COLO829 (cell line): ENCODE data around the gene MEGF11.

ENCODE experiments used
- DNase-seq: peaks from one replicate; pipeline ENCODE4 v3.0.0; 2012; ENCODE audit warnings: low spot score

MEGF11 gene

DNA sequence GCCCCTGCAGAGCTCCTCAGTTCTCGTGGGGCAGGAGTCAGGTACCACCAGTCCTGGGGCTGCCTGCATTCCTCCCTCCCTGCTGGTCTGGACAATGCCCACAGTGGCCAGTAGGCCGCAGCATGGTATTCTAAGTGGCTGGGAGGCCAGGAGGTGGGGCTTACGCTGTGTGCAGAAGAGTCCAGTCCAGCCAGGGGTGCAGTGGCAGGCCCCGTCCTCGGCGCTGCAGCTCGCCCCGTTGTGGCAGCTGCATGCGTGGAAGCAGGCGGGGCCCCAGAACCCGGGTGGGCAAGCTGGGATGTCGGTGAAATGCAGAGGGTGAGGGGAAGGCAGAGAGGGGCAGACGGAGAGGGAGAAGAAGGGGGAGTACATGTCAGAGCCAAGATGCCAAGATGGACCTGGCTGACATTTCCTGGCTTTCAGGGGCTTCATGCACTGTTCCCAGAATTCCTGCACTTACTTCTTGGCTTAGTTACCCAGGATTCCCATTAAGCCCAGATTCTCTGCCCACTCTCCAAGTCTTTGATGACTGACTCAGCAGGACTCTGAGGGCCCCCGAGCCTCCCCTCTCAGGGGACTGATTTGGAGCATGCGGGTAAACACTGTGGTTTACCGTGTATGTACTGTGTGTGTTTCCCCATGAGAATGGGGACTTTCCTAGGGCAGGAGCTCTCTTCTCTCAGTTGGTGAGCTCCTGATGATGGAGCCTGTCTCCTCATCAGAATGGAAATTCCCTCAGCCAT lies 336.7 kb downstream of the MEGF11 start:
- peak; percentile 28 for DNase-seq

DNA sequence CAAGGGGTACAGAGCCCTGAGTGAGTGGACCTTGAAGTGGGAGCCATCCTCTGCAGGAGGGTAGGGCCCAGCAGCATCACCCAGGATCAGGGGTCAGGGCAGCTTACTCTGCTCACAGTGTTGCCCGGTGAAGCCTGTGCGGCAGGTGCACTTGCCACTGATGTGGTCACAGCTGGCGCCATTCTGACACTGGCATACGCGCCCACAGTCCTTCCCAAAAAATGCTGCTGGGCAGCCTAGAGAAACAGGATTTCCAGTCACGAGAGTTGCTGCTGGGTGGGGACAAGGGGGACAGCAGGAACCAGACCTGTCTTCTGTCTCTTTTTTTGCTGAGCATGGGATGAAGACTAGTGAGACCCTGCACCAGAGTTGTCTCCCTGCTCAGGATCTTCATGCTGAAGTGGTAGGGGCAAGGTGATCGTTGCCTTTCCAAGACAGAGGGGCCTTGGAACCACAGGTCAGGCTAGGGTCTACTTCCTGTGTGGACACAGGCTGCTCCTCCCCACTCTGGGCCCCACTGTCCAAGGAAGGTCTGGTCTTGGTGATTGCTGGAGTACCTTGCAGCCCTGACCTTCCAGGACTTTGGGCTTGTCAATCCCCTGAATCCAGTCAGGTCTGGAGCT lies 337.4 kb downstream of the MEGF11 start:
- no peak for DNase-seq

- DNase-seq = no peak
These were observed 338.3 kb downstream of the MEGF11 start for GRCh38 chr15:65914981-65915925.

DNA sequence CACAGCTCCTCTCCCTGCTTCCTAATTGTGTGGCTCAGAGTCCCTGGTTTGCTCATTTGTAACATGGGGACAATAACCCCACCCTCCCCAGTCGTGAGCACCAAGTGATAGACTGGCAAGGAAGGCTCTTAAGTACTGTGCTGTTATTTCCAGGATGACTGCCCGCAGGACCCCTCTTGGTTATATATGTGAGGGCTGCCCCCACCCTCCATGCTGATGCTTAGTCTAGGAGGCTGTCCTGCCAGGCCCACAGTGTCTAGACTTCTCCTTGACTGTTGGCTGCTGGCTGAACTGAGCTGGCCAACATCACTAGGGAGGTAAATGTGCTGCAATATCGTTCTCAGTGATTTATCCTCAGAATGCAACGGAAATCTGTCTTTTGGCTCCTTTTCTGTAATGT lies 339.2 kb downstream of the MEGF11 start:
- no peak for DNase-seq

GRCh38 chr15:65913631-65914199 lies 339.8 kb downstream of the MEGF11 start:
- no peak for DNase-seq

GRCh38 chr15:65912235-65912634 lies 341.3 kb downstream of the MEGF11 start:
- no peak for DNase-seq

- DNase-seq = no peak
These were observed 343.2 kb downstream of the MEGF11 start for GRCh38 chr15:65910341-65910740.

- no peak for DNase-seq
These were observed 343.7 kb downstream of the MEGF11 start for GRCh38 chr15:65909831-65910230.

DNA sequence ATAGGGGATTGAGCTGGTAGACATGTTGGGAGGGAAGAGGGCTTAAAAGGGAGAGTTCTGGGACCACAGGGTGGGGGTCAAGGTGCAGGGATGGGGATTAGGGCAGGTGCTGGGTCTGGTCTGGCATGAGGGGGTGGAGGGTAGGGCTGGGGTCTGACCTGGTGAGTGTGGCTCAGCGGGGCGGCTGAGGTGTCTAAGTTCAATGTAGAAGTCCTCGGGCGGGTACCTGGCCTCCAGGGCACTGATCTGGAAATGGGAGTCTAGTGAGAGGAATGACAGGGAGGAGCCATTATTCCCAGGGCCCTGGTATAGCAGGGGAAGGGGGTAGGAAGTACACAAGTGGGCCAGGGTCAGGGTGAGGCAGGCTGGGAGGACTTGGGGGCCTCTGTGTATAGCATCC lies 344.7 kb downstream of the MEGF11 start:
- no peak for DNase-seq

DNA sequence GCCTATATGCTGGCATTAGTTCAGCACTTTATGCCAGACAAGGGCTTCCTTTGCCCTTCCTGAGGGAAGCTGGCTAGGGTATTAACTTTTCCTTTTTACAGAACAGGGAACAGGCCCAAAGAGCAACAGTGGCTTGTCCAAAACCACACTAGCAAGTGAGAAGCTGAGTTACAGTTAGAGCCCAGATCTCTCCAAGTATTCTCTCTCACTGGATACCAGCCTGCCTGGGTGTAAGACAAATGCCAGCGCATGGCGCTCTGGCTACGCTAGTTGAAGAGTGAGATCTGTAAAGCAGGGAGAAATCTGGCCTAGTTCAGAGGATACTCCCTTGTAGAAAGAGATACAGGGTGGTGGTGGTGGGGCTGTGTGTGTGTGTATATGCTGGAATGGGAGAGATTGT lies 345.9 kb downstream of the MEGF11 start:
- DNase-seq = no peak

GRCh38 chr15:65906396-65906795 lies 347.2 kb downstream of the MEGF11 start:
- DNase-seq = no peak

- no peak for DNase-seq
These were observed 349.2 kb downstream of the MEGF11 start for GRCh38 chr15:65904301-65904700.

DNA sequence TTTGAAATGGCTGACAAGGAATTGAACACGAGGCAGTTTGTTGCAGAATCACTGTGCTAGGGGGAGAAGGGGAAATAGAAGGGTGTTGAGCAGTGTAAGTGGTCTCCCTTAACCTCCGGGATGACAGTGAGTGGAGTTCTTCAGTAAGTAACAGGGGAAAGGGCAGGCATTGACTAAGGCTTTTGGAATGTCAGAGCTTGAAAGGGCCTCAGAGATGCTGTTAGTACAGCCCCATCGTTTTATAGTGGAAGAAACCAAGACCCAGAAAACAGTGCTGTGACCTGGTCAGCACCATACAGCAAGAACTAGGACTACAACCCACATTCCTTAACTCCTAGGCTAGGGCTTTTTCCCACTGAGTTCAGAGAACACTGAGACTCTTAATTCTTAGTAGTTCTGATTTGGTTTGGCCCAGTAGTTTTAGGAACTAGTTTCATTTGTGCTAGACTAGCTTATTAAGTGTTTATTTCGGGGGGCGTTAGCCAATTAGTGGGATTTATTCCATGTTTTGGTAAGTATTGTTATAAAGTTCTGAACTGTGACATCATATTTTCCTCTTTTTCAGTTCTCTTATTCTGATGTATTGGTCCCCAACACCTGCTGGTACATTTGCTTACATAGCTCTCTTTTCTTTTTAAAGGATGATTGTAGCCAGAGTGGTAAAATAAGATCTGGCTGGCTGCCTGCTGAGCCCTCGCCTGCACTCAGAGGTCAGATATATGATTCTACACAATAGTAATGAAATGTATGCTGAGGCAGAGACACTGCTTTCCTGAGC lies 350.1 kb downstream of the MEGF11 start:
- DNase-seq = no peak

- no peak for DNase-seq
These were observed 351.2 kb downstream of the MEGF11 start for GRCh38 chr15:65902373-65902772.

GRCh38 chr15:65901836-65902235 lies 351.7 kb downstream of the MEGF11 start:
- DNase-seq = no peak

GRCh38 chr15:65901336-65901735 lies 352.2 kb downstream of the MEGF11 start:
- DNase-seq = no peak

GRCh38 chr15:65900488-65900887 lies 353.1 kb downstream of the MEGF11 start:
- no peak for DNase-seq

GRCh38 chr15:65896236-65896635 lies 357.3 kb downstream of the MEGF11 start:
- no peak for DNase-seq

DNA sequence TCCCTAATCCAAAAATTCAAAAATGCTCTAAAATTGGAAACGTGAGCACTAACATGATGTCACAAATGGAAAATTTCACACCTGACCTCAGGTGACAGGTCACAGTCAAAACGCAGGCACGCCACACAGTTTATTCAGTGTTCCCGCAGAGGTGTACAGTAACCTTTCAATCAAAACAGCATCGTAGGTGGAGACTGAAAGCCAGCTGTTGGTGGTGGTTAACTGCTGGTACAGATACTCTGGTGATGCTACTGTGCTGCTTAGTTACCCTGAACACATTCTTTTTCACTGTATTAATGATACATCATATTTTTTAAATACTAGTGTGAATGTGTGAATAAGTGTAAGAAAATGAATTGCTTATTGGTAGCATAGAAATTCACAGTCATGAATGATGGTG lies 360.5 kb downstream of the MEGF11 start:
- DNase-seq = no peak

DNA sequence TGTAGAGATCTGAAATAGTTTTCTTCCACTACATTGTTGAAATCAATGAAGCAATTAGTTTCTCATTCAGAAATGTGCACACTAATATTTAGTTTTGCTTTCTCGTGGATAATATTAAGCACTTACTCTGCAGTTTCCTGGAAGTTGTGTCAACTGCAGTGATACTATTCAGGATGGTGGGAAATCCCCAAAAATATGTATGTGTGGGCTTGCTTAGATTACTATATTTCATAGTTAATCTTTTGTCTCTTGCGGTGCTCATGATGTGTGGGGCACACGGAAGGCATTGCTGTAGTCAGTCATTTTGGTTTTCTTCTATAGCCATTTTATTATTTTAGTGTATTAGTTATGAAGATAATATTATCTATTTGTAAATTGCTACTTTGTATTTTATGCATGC lies 364.6 kb downstream of the MEGF11 start:
- no peak for DNase-seq

- DNase-seq = no peak
These were observed 366.0 kb downstream of the MEGF11 start for GRCh38 chr15:65887565-65887964.
